OCI-LY1 (cell line): ENCODE data around the gene CTSK.
"Not testable (repeated sequence)": the region's sequence is repeated elsewhere in the genome, so short reads cannot be mapped to it uniquely, and the experiment has no call there.

ENCODE experiments used
- H2AFZ ChIP-seq: fragments of 200-600 bp; sonication (generic), shearing (Covaris generic); 2 replicates; pipeline ENCODE4 v1.6.0; 2014; ENCODE audit warnings: antibody characterized with exemption, mild to moderate bottlenecking, low read length
- H3F3A ChIP-seq: fragments of 200-600 bp; sonication (generic), shearing (Covaris generic); 2 replicates; pipeline ENCODE4 v1.6.0; 2014; ENCODE audit warnings: mild to moderate bottlenecking, antibody characterized with exemption, low read length, moderate library complexity; ENCODE audit not compliant: insufficient read depth
- H3K27ac ChIP-seq: fragments of 200-600 bp; sonication (generic); 2 replicates; pipeline ENCODE4 v1.5.1; 2014; ENCODE audit warnings: low read length, mixed run types, mild to moderate bottlenecking, low read depth; ENCODE audit not compliant: poor library complexity, severe bottlenecking
- H3K27me3 ChIP-seq: fragments of 200-600 bp; sonication (generic); 2 replicates; pipeline ENCODE4 v1.6.0; 2014; ENCODE audit warnings: antibody characterized with exemption, mild to moderate bottlenecking, low read length, moderate library complexity; ENCODE audit not compliant: insufficient read depth
- H3K36me3 ChIP-seq: fragments of 200-600 bp; sonication (generic); 2 replicates; pipeline ENCODE4 v1.6.1; 2014; ENCODE audit warnings: mild to moderate bottlenecking, antibody characterized with exemption, low read length, moderate library complexity, mixed read lengths; ENCODE audit not compliant: insufficient read depth
- H3K4me1 ChIP-seq: fragments of 200-600 bp; sonication (generic); 2 replicates; pipeline ENCODE4 v1.5.1; 2014; ENCODE audit warnings: mild to moderate bottlenecking, low read length, moderate library complexity; ENCODE audit not compliant: insufficient read depth, severe bottlenecking
- H3K4me2 ChIP-seq: fragments of 200-600 bp; sonication (generic), shearing (Covaris generic); 2 replicates; pipeline ENCODE4 v1.6.1; 2014; ENCODE audit warnings: low read length
- H3K4me3 ChIP-seq: fragments of 200-600 bp; sonication (generic); 2 replicates; pipeline ENCODE4 v1.5.1; 2014; ENCODE audit warnings: low read length, low read depth, mild to moderate bottlenecking, mixed read lengths; ENCODE audit not compliant: poor library complexity, severe bottlenecking
- H3K79me2 ChIP-seq: fragments of 200-600 bp; shearing (Covaris generic); 2 replicates; pipeline ENCODE4 v1.6.1; 2016; ENCODE audit warnings: mixed run types, low read length, mixed read lengths; ENCODE audit not compliant: insufficient read depth
- H3K9ac ChIP-seq: fragments of 200-600 bp; sonication (generic), shearing (Covaris generic); 2 replicates; pipeline ENCODE4 v1.6.1; 2014; ENCODE audit warnings: mild to moderate bottlenecking, low read length, mixed read lengths
- H3K9me2 ChIP-seq: fragments of 200-600 bp; sonication (generic), shearing (Covaris generic); 2 replicates; pipeline ENCODE4 v1.6.1; 2014; ENCODE audit warnings: low read depth, mild to moderate bottlenecking, low read length, mixed read lengths
- H3K9me3 ChIP-seq: fragments of 200-600 bp; shearing (Covaris generic); 2 replicates; pipeline ENCODE4 v1.6.1; 2014; ENCODE audit warnings: low read length, mixed read lengths
- H4K20me1 ChIP-seq: fragments of 200-600 bp; sonication (generic), shearing (Covaris generic); 2 replicates; pipeline ENCODE4 v1.6.0; 2016; ENCODE audit warnings: mild to moderate bottlenecking, low read length; ENCODE audit not compliant: insufficient read depth
- CTCF ChIP-seq: fragments of 200-600 bp; sonication (generic), shearing (Covaris generic); IDR thresholded peaks from 2 replicates; pipeline ENCODE4 v1.5.1; 2017; ENCODE audit warnings: mild to moderate bottlenecking, antibody characterized with exemption, low read length, moderate library complexity, mixed read lengths
- EZH2 ChIP-seq: fragments of 200-600 bp; sonication (generic), shearing (Covaris generic); IDR thresholded peaks from 2 replicates; pipeline ENCODE4 v1.8.0; 2017; ENCODE audit warnings: borderline replicate concordance, mixed run types, mild to moderate bottlenecking, antibody characterized with exemption, low read length, moderate library complexity, mixed read lengths

The CTSK gene

GRCh38 chr1:150808121-150808520 is at the start of gene CTSK:
Gene CTSK, minus strand, starts transcription at chr1:150808260. Its CDS starts 1,455 bp downstream, at chr1:150806805.
- Histone ChIP-seq H3K4me3 (no peak within 1 kb of the TSS), H3K4me1 (peaks cover 6% of the 10 kb centered on the region), H3K27me3 (no peaks in the 10 kb centered on the region), H3K36me3 (peaks cover 27% of the 10 kb centered on the region; the same call in 1 of the 2 replicates), H3K9me3 (no peaks in the 10 kb centered on the region), H3F3A (no peaks in the 10 kb centered on the region), H4K20me1 (no peaks in the 10 kb centered on the region), H3K9ac (no peak within 1 kb of the TSS), H2AFZ (no peak within 1 kb of the TSS), H3K4me2 (peak within 1 kb of the TSS; percentile 7; the same call in 1 of the 2 replicates), H3K9me2 (no peaks in the 10 kb centered on the region), H3K79me2 (no peaks in the 10 kb centered on the region), H3K27ac (no peak within 1 kb of the TSS)
- no peak for TF ChIP-seq EZH2
- no peak for TF ChIP-seq CTCF

- H3K27me3 ChIP-seq, H3K27ac ChIP-seq, H3K9me3 ChIP-seq, H3K4me2 ChIP-seq, H3K9ac ChIP-seq, H3K9me2 ChIP-seq, H2AFZ ChIP-seq, H3K4me3 ChIP-seq, H3K4me1 ChIP-seq, H3F3A ChIP-seq, H3K79me2 ChIP-seq, H4K20me1 ChIP-seq: not testable (repeated sequence)
- peaks cover 45% of the 10 kb centered on the region for H3K36me3 ChIP-seq
Observed at GRCh38 chr1:150852734-150853133, 44.7 kb upstream of the CTSK start.

- H3K9me3 ChIP-seq, H3F3A ChIP-seq, H4K20me1 ChIP-seq, H3K4me1 ChIP-seq, H3K9ac ChIP-seq, H3K27me3 ChIP-seq, H3K79me2 ChIP-seq, H3K4me3 ChIP-seq, H3K9me2 ChIP-seq, H3K4me2 ChIP-seq, H3K27ac ChIP-seq, H2AFZ ChIP-seq: not testable (repeated sequence)
- peaks cover 45% of the 10 kb centered on the region for H3K36me3 ChIP-seq
Observed at GRCh38 chr1:150850801-150851362, 42.8 kb upstream of the CTSK start.

GRCh38 chr1:150846473-150847146 is 38.5 kb upstream of the CTSK start:
- H3K36me3 ChIP-seq: peaks cover 13% of the 10 kb centered on the region; the same call in 1 of the 2 replicates
- no peak overlapping the region for H2AFZ ChIP-seq
- H3K27ac ChIP-seq: no peak overlapping the region
- no peaks in the 10 kb centered on the region for H3K4me1 ChIP-seq
- no peak overlapping the region for H3K9ac ChIP-seq
- H3F3A ChIP-seq: no peaks in the 10 kb centered on the region
- no peaks in the 10 kb centered on the region for H3K27me3 ChIP-seq
- H4K20me1 ChIP-seq: no peaks in the 10 kb centered on the region
- no peaks in the 10 kb centered on the region for H3K79me2 ChIP-seq
- no peaks in the 10 kb centered on the region for H3K9me3 ChIP-seq
- TF ChIP-seq EZH2: no peak
- TF ChIP-seq CTCF: no peak
- H3K9me2 ChIP-seq: no peaks in the 10 kb centered on the region
- no peak overlapping the region for H3K4me2 ChIP-seq
- no peak overlapping the region for H3K4me3 ChIP-seq
